HG03280 (cell line): ENCODE results near the gene SPATA32.
A peak's percentile ranks its signal among the peaks of the same experiment; 100 is the strongest.
"Not testable (repeated sequence)": the region's sequence is repeated elsewhere in the genome, so short reads cannot be mapped to it uniquely, and the experiment has no call there.

Source experiments
- ATAC-seq: cut with Tn5 transposase; IDR thresholded peaks from one replicate; pipeline ENCODE4 v1.9.1; 2021; ENCODE audit warnings: mild to moderate bottlenecking, moderate library complexity; ENCODE audit not compliant: unreplicated experiment

SPATA32 gene, protein sequence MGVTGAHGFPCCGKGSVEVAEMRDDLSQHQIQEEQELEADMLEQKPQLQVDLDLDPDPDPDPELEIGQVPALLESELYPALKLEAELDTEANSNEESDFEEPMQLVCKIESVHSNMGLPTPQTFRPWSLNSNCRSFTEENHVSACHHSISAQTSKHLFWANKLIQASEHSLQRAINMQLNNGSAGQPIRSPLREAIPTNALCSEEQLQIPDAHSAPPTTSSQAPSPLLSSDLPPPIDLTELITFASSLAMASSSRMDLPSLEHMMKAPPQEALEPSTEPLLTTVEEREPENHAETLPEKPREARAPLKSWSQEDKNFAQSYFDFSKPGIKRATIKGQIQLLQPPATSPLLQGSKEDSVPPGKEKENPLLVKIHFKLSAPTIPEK

DNA sequence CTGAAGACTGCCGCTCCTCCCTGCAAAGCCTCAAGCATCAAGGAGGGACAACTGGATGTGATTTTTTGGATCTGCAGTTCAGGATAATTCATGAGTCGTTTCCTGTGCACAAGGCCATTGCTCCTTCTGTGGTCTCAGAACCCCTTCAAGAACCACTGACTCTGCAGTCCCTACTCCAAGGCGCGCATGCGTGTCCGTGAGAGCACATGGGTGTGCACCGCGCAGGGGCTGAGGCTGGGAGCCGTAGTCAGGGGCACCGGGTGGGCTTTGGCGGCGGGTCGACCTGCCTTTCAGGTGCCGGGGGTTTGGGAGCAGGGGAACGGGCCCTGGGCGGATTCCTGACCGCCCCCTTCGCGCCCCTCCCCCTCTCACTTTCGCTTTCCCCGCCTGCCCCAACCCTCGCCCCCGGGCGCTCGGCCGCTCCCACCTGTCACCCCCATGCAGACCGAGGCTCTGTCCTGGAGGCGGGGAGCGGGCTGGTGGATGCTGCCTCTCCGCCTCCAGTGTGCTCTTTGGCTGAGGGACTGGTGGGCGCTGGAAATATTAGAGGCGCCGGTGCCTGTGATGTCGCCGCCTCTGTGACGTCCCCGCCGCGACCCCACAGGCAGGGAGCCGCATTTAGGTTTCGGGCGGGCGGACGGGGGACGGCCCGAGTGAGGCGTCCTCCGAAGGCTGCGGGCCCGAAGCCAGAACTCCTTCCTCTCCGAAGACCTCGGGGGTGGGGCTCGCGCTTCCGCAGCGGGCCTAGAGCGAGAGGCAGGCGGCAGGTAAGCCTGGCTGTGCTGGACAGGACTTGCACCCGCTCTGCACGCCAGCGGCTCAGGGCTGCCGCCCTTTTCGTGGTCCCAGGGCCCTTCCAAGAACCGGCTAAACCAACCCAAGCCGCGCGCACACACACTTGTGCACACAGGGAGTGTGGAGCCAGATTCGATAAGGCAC lies at the start of gene SPATA32:
Gene SPATA32, minus strand, starts transcription at position 518 of the 939 bp plus-strand sequence. Its CDS starts 78 bp downstream, at position 440.
- ATAC-seq: peak; percentile 41

DNA sequence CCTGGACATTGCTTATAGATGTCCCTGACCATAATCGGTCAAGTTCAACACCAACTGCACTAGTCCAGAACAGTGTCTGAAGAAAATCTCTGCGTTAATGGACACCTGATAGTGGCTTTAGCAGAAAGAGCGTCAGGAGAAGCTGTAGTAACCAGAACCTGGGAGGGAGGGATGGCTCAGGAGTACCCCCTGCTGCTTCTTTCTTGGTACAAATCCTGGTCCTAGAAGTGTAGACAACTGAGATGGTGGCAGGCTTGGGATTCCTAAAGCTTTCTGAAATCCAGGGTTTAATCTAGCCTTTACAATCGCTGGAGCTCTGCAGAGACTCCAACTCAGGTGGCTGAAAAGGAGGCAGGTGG lies 49.5 kb upstream of the SPATA32 start:
- ATAC-seq: no peak

DNA sequence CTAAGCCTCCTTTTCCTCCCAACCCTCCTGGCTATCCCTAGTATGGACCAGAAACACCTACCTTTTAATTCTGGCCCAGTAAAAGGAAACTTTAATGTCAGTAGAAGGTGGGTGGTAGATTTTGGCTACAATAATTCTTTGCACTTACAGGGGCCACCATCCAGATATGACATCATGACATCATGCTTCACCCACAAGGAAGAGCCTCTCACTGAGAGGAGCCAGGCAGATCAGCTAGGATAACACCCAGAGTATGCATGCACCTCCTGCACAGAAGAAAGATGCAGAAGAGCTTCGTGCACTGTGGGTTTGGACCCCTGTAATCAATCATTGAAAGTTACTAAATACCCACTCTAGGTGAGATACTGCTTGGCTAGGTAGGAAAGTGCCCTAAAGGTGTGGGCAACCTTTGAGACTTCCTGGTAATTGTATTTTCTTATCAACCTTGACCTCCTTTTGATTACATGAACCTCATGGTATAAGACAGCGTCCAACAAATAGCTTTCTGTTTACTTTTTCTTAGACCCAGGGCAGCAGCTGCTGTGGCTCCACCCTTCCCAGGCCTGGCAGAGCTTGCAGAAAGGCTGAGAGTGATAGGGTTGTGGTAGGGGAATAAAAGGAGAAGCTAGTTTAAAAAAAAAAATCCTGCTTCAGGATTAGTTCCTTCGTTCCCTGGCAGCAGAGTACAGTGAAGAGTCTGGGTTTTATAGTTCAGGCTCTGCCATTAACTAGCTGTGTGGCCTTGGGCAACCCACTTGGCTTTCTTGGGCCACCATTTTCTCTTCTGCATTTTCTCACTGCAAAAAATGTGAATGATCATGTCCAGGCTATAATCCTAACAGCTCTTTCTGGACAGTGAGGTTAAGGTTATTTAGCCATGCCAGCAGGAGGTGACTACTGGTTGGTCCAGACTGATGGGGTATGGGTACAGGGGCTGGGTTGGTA lies 48.8 kb upstream of the SPATA32 start:
- ATAC-seq: no peak

DNA sequence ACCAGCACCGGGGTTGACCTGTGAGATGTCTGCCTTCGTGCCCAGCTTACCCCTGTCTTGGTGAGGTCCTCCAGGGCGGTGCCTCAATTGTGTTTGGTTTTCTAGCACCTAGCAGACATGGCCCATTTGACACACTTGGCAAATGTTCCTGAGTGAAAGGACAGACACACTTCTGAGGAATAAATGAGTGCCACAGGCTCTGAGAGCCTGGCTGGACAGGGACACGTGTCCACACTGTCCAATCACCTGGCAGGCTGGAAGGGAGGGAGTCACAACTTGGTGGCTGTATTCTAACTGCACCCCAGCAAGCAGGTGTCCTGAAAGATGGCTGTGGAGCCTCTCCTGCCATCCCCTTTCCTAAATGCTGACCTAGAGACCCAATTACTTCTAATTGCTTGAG lies 47.5 kb upstream of the SPATA32 start:
- no peak for ATAC-seq

DNA sequence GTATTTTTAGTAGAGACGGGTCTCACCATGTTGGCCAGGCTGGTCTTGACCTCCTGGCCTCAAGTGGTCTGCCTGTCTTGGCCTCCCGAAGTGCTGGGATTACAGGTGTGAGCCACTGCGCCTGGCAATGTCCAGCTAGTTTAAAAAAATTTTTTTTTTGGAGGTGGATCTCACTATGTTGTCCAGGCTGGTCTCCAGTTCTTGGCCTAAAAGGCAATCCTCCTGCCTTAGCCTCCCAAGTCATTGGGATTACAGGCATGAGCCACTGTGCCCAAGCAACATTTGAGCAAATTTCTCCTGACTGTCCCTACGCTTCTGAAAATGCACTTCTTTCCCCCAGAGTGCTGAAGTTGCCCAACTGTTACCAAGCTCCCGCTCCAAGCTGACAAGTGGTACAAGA lies 46.9 kb upstream of the SPATA32 start:
- no peak for ATAC-seq

DNA sequence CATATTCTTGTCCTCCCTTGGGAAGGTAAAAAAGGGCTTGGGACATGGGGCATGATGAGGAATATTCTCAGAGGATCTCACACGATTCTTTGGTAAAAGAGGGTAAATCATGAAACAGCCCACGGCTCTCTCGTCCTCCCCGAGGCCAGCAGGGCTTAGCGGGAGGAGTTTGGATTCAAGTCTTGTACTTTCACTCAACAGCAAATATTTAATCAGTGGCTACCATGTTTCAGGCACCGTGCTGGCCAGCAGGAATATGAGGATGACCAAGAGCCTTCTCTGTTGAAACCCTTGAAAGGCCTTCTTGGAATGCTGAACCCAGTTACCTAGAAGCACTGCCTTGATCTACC lies 46.1 kb upstream of the SPATA32 start:
- no peak for ATAC-seq

DNA sequence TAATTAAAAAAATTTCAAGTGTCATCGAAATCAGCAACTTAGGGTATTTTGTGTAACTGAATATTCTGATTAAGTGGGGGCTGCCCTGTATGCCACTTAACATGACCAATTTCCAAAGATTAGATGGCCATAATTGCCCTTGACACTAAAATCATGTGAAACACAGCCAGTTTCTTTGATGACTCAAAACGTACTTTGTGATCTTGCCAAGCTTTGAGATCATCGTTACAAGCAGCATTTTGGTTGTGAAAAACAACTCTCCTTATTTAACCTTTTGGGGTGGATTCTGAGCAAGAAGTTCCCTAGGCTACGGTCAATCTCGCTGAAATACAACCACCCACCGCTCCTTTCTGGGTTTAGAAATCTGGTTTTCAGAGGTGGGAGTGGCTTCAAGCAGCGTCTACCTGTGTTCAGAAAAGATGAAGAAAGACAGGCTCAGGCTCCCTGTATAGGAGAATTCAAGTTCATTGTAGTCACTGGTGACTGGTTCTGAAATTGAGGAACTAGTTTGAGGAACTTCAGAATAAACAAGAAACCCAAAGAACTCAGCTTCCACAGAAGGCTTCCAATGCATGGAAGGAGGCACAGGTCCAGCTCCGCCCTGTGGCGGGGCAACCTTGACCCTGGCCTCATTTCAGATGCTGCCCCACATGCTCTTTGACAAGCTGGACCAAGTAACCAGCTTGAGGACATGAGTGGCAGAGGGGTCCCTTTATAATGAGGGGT lies 45.6 kb upstream of the SPATA32 start:
- ATAC-seq: peak; percentile 46

DNA sequence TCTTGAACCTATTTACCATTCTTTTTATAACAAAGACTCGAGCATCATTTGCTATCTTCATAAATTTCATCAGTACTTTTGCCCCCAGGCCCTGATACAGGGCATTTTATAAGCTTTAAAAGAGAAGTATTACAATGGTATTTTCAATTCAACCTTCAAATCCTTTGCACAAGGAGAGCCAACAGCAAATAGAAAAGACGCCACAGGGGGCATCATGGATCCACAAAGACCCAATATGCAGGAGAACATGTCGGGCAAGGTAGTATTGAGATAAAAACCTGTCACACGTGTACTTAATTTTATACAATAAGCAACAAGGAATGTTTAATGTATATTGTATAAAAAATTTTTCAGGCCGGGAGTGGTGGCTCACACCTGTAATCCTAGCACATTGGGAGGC lies 44.7 kb upstream of the SPATA32 start:
- ATAC-seq: no peak

DNA sequence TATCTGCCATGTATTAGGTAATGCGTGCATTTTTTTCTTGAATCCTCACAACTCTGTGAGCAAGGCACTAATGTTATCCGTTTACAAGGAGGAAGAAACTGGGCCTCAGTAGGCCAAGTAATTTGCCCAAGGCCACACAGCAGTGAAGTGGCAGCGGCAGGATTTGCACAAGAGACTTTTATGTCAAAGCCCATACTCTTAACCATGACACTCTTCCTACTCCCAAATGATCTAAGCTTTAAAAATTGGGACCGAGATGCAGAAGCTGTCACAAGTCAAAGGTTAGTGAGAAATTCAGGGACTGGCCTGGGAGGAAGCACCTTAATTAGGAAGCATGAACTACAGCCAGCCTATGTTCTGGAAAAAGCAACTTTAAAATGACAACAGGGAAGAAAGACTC lies 44.2 kb upstream of the SPATA32 start:
- ATAC-seq: no peak

DNA sequence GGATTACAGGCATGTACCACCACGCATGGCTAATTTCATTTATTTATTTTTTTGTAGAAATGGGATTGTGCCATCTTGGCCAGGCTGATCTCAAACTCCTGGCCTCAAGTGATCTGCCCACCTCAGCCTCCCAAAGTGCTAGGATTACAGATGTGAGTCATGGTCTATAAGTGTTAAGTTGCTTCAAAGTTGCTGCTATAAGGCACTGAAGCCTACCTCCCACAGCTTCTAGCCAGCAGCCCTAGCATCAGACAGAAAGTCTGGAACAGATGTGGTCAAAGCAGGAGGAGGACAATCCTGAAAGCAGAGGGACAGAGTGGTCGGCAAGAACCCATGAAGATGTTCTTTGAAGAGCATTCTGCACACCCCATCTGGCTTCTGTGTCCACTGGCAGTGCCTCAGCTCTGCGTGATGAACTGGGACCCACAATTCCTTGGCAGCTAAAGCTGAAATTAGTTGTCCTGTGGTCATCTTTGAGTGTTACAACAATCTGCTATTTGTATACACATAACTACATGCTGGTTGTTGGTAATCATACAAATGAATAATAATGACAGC lies 43.7 kb upstream of the SPATA32 start:
- ATAC-seq: no peak

DNA sequence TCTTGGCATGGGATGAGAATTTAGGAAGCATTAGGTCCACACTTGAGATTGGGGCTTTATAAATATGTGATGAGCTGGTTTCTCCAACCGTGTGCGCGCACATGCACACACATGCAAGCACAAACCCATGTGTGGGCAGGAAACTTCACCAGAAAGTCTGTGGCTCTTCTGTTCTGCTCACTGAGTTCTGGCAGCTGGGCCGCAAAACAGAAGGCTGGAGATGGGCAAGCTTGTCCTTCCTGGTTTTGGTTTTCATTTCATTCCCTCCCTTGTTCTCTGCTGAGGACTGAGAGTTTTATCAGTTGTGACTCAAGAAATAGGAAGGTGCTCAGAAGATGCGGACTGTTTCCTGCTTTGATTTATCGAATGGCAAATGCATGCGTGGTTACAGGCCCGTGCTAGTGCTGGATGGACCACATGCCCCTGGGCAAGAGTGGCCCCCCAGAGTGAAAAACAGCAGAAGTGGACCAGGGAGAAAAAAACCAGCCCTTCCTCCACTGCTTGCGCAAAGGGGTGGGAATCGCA lies 40.8 kb upstream of the SPATA32 start:
- ATAC-seq: peak; percentile 60

DNA sequence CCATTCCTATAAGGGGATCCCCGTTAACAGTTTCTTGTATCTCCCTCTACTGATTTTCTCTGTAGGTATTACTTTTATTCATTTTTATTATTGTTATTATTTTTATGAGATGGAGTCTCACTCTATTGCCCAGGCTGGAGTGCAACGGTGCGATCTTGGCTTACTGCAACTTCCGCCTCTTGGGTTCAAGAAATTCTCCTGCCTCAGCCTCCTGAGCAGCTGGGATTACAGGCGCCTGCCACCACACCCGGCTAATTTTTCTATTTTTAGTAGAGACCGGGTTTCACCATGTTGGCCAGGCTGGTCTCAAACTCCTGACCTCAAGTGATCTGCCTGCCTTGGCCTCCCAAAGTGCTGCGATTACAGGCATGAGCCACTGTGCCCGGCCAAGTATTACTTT lies 40.3 kb upstream of the SPATA32 start:
- ATAC-seq: not testable (repeated sequence)

DNA sequence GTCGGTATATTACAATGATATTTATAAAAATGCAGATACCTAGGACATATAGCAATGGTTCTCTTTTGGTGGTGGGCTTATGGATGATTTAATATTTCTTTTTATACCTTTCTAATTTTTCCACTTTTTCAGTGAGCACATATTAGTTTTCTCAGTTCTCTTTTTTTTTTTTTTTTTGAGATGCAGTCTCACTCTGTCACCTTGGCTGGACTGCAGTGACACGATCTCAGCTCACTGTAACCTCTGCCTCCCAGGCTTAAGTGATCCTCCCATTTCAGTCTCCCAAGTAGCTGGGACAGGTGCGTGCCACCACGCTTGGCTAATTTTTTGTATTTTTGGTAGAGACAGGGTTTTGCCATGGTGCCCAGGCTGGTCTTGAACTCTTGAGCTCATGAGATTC lies 39.8 kb upstream of the SPATA32 start:
- ATAC-seq: no peak

DNA sequence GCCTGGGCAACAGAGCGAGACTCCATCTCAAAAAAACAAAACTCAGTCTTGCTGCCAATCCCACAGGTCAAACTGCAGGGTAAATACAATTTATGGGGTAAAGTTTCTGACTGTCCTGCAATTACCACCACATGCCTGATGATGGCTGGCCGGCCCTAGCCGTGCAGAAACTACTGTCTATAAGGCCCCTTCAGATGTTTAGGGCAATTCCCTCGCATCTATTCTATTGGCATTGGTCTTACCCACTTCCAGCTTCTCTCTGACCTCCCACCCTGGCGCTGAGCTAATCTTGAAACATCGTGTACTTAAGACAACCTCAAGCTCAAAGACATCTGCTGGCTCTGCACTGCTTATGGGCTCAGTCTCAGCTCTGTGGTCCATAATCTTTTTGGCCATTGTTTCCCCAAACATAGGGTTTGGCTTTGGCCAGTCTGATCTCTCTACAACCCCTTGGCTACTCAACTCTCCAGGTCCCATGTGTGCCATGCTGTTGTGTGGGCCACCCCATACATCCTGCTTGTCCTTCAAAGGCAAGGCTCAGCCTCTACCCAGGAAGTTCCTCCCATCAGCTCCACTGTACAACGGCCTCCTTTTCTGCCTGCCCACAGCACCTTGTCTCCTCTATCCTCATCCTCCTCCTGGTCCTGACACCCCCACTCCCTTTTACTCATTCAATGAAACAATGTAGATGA lies 38.3 kb upstream of the SPATA32 start:
- no peak for ATAC-seq

DNA sequence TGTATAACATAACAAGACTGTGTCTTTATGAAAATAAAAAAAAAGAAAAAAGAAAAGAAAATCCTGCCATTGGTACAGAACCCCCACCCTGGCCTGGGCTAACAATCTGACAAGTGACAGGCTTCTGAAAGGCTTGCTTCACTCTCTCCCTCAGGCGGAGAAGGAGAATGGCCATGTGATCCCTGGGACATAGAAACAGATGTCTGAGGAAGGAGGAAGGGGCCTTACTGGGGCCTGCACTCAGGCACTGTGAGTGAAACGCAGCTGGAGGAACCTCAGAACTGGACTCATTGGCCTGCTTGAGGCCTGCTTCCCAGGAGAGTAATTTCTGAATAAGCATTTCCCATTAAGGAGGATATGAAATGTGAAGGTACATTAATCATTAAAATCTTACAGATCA lies 37.5 kb upstream of the SPATA32 start:
- ATAC-seq: no peak

DNA sequence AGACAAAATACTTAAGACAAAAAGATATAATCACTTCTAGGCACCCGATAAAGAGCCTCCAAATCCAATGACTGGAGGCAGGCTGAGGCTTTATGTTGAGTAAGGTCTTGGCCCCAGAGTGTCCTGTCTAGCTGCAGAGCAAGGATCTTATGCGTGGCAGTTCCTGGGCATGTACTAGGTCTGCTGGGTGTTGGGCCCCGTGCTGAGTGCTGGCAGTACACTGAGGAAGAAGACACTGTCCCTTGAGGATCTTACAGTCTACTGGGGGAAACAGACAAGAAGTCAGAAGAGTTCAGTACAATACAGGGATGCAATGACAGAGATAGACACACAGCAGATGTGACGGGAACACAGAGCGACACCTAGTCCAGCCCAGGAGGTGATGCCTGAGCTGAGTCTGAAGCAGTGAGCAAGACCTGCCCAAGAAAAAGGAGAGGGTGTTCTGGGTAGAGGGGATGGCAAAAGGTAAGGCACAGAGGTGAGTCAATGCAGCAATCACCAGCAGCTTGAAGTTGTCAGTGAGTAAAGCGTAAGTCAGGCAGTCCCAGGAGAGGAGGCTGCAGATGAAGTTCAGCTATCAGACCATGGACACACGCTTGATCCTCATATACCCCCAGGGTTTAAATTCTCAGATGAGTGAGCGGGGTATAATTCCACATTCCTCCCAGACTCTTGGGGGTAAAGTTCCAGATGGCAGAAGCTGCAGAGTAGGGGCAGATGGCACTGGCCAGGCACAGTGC lies 36.8 kb upstream of the SPATA32 start:
- ATAC-seq: no peak

DNA sequence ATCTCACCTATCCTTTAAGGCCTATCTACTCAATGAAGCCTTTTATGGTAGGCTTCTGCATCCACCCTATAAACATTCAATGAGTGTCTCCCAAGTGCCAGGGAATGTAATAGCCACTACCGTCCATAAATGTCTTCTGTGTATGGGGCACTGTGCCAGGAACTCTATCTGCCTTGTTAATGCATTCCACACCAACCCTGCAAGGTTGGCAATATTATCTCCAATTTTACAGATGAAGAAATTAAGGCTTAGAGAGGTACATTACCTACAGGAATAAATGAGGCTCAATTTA lies 34.9 kb upstream of the SPATA32 start:
- no peak for ATAC-seq

DNA sequence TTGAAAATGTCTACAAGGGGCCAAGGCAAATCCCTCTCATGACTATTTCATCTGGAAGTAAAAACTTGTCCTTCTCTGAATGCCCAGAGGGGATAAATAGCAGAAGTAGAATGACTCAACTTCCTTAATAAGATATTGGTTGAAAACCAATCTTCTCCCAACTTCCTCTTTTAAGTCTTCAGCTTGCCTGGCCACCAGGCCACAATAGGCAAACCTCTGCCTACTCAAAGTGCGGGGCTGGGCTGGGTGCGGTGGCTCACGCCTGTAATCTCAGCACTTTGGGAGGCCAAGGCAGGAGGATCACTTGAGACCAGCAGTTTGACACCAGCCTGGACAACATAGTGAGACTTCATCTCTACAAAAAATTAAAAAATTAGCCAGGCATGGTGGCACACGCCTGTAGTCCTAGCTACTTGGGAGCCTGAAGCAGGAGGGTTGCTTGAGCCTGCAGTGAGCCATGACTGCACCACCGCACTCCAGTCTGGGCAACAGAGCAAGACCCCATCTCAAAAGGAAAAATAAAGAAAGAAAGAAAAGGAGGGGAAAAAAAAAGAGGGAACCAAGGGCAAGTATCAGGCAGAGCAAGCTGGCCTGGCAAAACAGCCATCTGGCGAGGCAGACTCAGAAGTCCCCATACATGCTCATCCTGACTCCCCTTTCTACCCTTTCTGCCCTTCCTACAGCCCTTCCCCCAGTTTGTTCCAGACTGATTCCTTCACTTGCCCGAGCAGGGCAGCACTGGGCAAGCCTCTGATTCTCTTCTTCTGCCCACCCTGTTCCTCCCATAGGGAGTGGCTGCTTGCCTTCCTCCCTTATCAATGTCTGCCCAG lies 34.3 kb upstream of the SPATA32 start:
- ATAC-seq: no peak
